22Rv1 (cell line): ENCODE measurements around the gene APBA2.

Experiments used
- H3K27ac ChIP-seq: fragments of 450-650 bp; 2 replicates; pipeline ENCODE4 v1.5.1; 2017
- CTCF ChIP-seq: fragments of 450-650 bp; IDR thresholded peaks from 2 replicates; pipeline ENCODE4 v1.5.1; 2017; ENCODE audit warnings: mild to moderate bottlenecking
- ZFX ChIP-seq: fragments of 450-650 bp; IDR thresholded peaks from 2 replicates; pipeline ENCODE4 v1.6.1; 2017; ENCODE audit warnings: antibody characterized with exemption, borderline replicate concordance

Gene APBA2

GRCh38 chr15:28915935-28916334, 30.2 kb downstream of the APBA2 start:
- no peak for TF ChIP-seq CTCF
- no peak for TF ChIP-seq ZFX
- H3K27ac ChIP-seq = no peak overlapping the region

DNA sequence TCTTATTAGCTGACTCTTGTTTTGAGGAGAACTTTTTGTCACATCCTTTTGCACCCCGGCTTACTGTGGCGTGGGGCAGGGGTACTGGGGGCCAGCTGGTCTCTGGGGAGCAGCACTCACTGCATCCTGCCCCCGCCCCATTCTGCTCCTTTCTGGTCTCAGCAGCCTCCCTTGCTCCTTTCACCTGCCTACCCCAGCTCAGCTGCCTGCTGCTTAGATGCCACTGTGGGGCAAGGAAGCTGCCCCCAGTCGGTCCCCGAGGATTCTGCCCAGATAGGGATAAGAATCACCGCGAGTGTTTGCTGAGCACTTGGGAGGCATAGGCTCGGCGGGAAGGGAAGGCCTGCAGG, 32.0 kb downstream of the APBA2 start:
- TF ChIP-seq CTCF (no peak), ZFX (no peak)
- no peak overlapping the region for H3K27ac ChIP-seq

DNA sequence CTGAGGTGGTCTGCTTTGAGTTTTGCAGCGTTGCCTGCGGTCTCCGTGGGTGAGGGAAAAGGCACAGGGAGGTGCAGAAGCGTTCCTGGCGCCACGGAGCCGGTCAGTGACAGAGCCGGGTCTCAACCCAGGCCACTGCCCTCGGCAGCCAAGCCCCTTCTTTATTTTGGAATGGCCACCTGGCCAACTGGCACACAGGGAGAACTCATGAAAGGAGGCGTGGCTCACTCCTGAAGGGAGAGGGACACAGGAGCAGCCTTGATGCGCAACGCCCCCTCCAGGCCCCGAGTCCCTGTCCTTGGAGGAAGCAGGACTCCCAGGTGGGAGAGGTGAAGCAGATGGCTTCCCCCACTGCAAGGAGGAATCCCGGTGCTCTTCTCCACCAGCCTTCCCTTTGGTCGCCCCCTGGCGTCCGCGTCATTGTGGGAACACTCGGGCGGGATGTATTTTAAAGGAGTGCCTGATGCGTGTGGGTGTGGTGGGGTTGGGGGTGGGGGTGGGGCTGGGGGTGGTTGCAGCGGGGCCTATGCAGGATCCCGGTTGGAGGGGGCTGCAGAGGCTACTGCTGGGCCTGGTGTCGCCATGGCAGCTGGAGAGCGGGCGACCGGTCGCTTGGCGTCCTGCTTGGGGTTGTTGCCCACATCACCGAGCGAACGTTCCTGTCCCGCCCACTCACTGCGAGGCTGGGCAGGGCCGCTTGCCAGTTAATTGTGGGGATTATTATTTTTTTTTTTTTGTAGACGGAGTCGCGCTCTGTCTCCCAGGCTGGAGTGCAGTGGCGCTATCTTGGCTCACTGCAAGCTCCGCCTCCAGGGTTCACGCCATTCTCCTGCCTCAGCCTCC, 32.6 kb downstream of the APBA2 start:
- no peak overlapping the region for H3K27ac ChIP-seq

DNA sequence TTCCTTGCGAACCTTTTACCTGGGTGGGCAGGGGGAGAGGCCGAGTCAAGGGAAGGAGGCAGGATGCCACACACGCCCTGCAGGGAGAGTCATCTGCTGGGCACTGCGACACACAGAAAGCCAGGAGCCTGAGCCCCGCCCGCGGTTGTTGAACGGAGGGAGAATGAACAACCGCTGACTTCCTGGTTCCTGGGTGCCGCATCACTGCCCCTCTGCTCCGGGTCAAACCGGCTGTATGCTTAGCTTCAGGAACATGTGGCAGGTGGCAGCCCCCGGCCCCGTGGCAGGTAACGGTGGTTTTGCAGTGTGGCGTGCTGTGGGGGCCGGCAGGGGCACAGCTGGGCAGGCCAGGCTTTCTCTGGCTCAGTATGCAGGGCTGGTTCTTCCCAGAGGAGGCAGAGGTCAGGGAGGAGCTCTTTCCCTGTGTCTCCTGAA, 33.4 kb downstream of the APBA2 start:
- no peak overlapping the region for H3K27ac ChIP-seq
- TF ChIP-seq ZFX = no peak
- TF ChIP-seq CTCF = no peak

More for the DNA sequence above, 32.6 kb downstream of the APBA2 start:
- TF ChIP-seq CTCF (no peak), ZFX (no peak)

DNA sequence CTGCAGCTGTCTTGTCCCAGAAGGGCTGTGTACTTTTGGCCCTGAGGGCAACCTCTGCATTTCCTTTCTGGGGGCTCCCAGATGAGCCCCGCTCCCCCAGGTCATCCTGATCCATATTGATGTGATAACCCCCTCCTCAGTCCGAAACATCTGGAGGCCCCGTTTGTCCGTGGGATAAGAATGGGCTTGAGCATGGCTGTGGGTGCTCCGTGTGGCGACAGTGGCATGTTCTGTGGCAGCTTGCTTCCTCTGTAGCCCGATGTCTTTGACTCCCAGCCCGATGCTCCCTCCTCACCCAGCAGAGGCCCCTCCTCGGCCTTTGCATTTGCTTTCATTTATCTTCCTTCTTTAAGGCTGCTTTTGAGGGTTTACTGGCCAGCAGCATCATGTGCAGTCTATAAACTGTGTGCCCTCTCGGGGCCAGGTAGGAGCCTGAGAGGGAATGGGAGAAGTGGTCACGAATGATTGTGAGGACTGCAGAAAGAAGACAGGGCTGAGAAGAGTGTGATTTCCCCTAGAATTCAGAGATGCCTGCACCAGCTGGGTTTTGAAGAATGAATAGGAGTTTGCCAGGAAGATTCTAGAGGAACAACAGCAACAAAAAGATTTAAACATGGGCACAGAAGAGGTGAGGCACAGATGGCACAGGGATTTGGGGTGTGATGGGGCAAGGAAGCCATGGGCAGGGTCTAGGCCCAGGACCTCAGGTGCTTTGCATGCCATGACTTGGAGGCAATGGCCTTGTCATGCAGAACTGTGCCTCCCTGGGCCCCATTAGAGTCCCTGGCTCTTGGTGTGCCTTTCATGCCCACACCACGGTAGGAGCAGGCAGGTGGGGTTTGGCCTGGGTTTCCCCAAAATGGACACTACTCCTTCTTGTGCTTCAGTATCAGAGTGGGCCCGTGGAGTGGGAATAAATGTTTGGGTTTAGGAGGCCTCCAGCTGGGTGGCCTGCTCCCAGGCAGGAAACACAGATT, 34.2 kb downstream of the APBA2 start:
- TF ChIP-seq ZFX (no peak), CTCF (no peak)
- H3K27ac ChIP-seq = no peak overlapping the region

- TF ChIP-seq ZFX (no peak), CTCF (no peak)
- no peak overlapping the region for H3K27ac ChIP-seq
Measured at GRCh38 chr15:28920781-28921331, 35.1 kb downstream of the APBA2 start.
